ENCODE data around the gene EEF1AKMT2.

- no peak for TF ChIP-seq EZH2phosphoT487 (IDR thresholded peaks at IDR 0.05; ENCODE audit: borderline replicate concordance, low read length)
- no peak for TF ChIP-seq CTCF (conservative IDR thresholded peaks at IDR 0.05; ENCODE audit: low read depth, low read length)
- no peak for TF ChIP-seq EZH2 (IDR thresholded peaks at IDR 0.05; ENCODE audit: low read length, unreplicated experiment)
These were observed 75.3 kb downstream of the EEF1AKMT2 start for GRCh38 chr10:124716369-124716768.

Measured in PC-3 (cell line).